Measurements from ENCODE around the gene SERPINA3.
"Not testable (repeated sequence)": the region's sequence is repeated elsewhere in the genome, so short reads cannot be mapped to it uniquely, and the experiment has no call there.

Gene SERPINA3

GRCh38 chr14:94612174-94612573 lies at the start of gene SERPINA3:
Gene SERPINA3 (plus strand): TSS chr14:94612391. CDS start chr14:94614442, 2,051 bp downstream.
- DNase-seq = peak; percentile 66

GRCh38 chr14:94562941-94563883 lies 49.0 kb upstream of the SERPINA3 start:
- no peak for DNase-seq

- no peak for DNase-seq
These were observed 47.8 kb upstream of the SERPINA3 start for GRCh38 chr14:94564381-94564780.

GRCh38 chr14:94568186-94568585 lies 44.0 kb upstream of the SERPINA3 start:
- DNase-seq = no peak

GRCh38 chr14:94569381-94570001 lies 42.7 kb upstream of the SERPINA3 start:
- no peak for DNase-seq

- DNase-seq = no peak
These were observed 42.2 kb upstream of the SERPINA3 start for GRCh38 chr14:94570002-94570400.

- DNase-seq = no peak
These were observed 41.8 kb upstream of the SERPINA3 start for GRCh38 chr14:94570440-94570839.

GRCh38 chr14:94571395-94571794 lies 40.8 kb upstream of the SERPINA3 start:
- no peak for DNase-seq

- no peak for DNase-seq
These were observed 40.2 kb upstream of the SERPINA3 start for GRCh38 chr14:94571950-94572349.

- peak; percentile 18 for DNase-seq
These were observed 39.4 kb upstream of the SERPINA3 start for GRCh38 chr14:94572637-94573303.

- DNase-seq = peak; percentile 23
These were observed 38.5 kb upstream of the SERPINA3 start for GRCh38 chr14:94573475-94574277.

GRCh38 chr14:94574336-94574735 lies 37.9 kb upstream of the SERPINA3 start:
- DNase-seq = peak; percentile 42

GRCh38 chr14:94575730-94576585 lies 36.2 kb upstream of the SERPINA3 start:
- peak; percentile 21 for DNase-seq

- DNase-seq = not testable (repeated sequence)
These were observed 34.7 kb upstream of the SERPINA3 start for GRCh38 chr14:94577472-94577871.

GRCh38 chr14:94578712-94579111 lies 33.5 kb upstream of the SERPINA3 start:
- DNase-seq = no peak

GRCh38 chr14:94581127-94581999 lies 30.8 kb upstream of the SERPINA3 start, which contains the start of gene SERPINA5:
Gene SERPINA5 (plus strand): TSS chr14:94581426. CDS start chr14:94587363, 5,937 bp downstream.
- DNase-seq = peak; percentile 80

- no peak for DNase-seq
These were observed 29.9 kb upstream of the SERPINA3 start for GRCh38 chr14:94582199-94582750.

- DNase-seq = peak; percentile 73
These were observed 29.3 kb upstream of the SERPINA3 start for GRCh38 chr14:94582851-94583250.

GRCh38 chr14:94583557-94583956 lies 28.6 kb upstream of the SERPINA3 start:
- no peak for DNase-seq
